ENCODE measurements around the gene COPS6. TPM values are rescaled to one million over a fixed set of nuclear protein-coding genes. Genes with fewer than 3 reads are reported as not detected.

COPS6 gene
- total and polyA plus RNA-seq, 2 of the 4 experiments (the other 2 are of a cell fraction) = 185 to 325 TPM

DNA sequence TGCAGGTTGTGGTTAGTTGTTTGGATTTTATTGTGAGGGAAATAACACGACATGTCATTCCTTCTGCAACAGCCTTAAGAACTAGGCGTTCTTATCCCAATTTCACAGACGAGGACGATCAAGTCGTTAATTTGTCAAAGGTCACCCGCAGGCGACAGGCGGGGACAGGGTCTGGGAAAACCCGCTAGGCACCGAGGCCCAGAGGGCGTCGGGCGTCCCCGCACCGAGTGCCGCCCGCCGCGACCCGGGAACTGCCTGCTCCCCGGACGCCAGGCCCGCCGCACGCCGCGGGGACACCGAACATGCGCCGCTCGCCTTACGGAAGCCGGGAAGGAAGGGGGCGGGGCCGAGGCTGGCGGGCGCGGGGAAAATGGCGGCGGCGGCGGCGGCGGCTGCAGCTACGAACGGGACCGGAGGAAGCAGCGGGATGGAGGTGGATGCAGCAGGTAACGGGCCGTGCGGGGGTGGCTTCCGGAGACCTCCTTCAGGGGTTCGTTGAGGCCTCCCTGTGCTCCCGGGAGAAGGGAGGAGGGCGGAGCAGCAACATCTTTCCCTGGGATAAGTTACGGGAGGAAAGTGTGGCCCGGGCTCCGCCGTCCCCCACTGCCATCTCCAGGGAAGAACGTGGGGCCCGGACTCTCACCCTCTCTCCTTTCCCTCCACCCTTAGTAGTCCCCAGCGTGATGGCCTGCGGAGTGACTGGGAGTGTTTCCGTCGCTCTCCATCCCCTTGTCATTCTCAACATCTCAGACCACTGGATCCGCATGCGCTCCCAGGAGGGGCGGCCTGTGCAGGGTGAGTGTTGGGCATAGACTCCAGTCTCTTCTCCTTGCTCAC lies at the start of gene COPS6 (continued):
- TF ChIP-seq RCOR1 (IDR thresholded peaks at IDR 0.05; ENCODE audit: insufficient replicate concordance, low read length) (no peak), RAD21 (IDR thresholded peaks at IDR 0.05; ENCODE audit: low read length) (no peak)
- TF ChIP-seq, protein P1, sequence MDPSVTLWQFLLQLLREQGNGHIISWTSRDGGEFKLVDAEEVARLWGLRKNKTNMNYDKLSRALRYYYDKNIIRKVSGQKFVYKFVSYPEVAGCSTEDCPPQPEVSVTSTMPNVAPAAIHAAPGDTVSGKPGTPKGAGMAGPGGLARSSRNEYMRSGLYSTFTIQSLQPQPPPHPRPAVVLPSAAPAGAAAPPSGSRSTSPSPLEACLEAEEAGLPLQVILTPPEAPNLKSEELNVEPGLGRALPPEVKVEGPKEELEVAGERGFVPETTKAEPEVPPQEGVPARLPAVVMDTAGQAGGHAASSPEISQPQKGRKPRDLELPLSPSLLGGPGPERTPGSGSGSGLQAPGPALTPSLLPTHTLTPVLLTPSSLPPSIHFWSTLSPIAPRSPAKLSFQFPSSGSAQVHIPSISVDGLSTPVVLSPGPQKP (IDR thresholded peaks at IDR 0.05; ENCODE audit: borderline replicate concordance, low read depth, low read length) = no peak

DNA sequence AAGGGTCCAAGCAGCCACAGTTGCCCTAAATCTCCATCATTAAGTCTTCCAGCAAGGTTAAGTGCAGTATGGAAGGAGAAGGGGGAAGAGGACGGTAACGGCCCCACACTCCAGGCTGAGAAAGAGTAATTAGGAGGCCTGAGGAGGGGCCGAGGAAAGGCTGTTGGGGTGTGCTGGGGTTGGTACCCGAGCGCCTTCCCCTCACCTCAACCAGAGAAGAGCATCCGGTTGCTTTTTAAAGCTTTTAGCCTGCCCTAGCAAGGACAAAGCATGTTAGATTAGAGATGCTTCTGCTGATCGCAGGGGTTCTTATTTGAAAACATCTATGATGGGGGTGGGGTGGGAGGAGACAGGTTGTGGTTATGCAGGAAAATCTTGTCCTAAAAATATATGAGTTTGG lies 48.2 kb upstream of the COPS6 start:
- H3K14ac ChIP-seq (replicated peaks; ENCODE audit: low read depth, low read length) = peak overlapping the region; percentile 28; the same call in 1 of the 2 replicates
- H3K9me3 ChIP-seq (ENCODE audit: control insufficient read depth, insufficient read depth, low read length) = no peaks in the 10 kb centered on the region
- no peak for ATAC-seq (ENCODE audit: low read depth)
- BruUV-seq (replicated peaks) = no TSS peak
- intact Hi-C loops (cut with micrococcal nuclease) = no loop called here
- no peak overlapping the region for H3K4me3 ChIP-seq (ENCODE audit: insufficient read depth, low read depth, low read length)
- H3K4ac ChIP-seq (ENCODE audit: low read depth, low read length) = no peak overlapping the region
- H3K56ac ChIP-seq (ENCODE audit: extremely low read depth, insufficient read depth, low read length) = no peak overlapping the region
- H3K79me1 ChIP-seq (ENCODE audit: low read depth in 1 of 2, low read length in 2 of 2) = peaks cover 20 to 35% of the 10 kb centered on the region in 2 experiments
- no peak for DNase-seq
- no peaks in the 10 kb centered on the region for H3K27me3 ChIP-seq (ENCODE audit: control insufficient read depth, insufficient read depth, low read length)
- no peak overlapping the region for H3K27ac ChIP-seq (ENCODE audit: insufficient read depth, low read length)
- H2BK20ac ChIP-seq (ENCODE audit: low read depth, low read length) = no peak overlapping the region
- H2AK9ac ChIP-seq (replicated peaks; ENCODE audit: low read depth, low read length, poor library complexity) = no peak overlapping the region
- CTCF ChIA-PET = interaction anchor here (0.7 kb wide), 1 partner anchor 13 kb away, joined by 5 read pairs; no protein-coding TSS in a partner anchor
- H4K20me1 ChIP-seq (ENCODE audit: insufficient read depth, low read length) = peaks cover 2% of the 10 kb centered on the region; the same call in 1 of the 2 replicates
- in situ Hi-C loops (cut with MboI; ENCODE audit: low sequenced_read_pairs) = no loop called here
- H3K9me1 ChIP-seq (ENCODE audit: insufficient read depth, low read length) = peaks cover 9% of the 10 kb centered on the region
- peaks cover 13% of the 10 kb centered on the region for H3K4me1 ChIP-seq (ENCODE audit: control insufficient read depth, insufficient read depth, low read length)
- no peak overlapping the region for H2AK5ac ChIP-seq (ENCODE audit: low read depth, low read length)
- 0 out of 2 replicates have a peak overlapping the region, but pooled peaks have one; percentile 33 for H2BK120ac ChIP-seq (ENCODE audit: low read depth, low read length)
- no peak for TF ChIP-seq RCOR1 (IDR thresholded peaks at IDR 0.05; ENCODE audit: insufficient replicate concordance, low read length)
- no peak overlapping the region for H3K4me2 ChIP-seq (ENCODE audit: low read depth, low read length)
- dilution Hi-C loops (cut with HindIII; ENCODE audit: low sequenced_read_pairs, unreplicated experiment) = no loop called here
- H3K23ac ChIP-seq (ENCODE audit: low read depth, low read length) = no peak overlapping the region
- peak overlapping the region in 1 of 2 experiments; percentile 0; a peak in 1 of 4 replicates for H4K8ac ChIP-seq (ENCODE audit: low read depth in 2 of 2, low read length in 2 of 2)
- no peak overlapping the region for H4K5ac ChIP-seq (ENCODE audit: low read depth, low read length)
- no peak overlapping the region for H2AFZ ChIP-seq (replicated peaks; ENCODE audit: low read length, poor library complexity)
- H3K36me3 ChIP-seq (ENCODE audit: control insufficient read depth, insufficient read depth, low read length) = peaks cover 7% of the 10 kb centered on the region
- POLR2A ChIA-PET (ENCODE audit: unreplicated experiment) = no interaction called here
- 67% methylated on average over 1 of the region's 7 CpGs; no CpG with 5 or more reads in 1 of the 2 experiments for WGBS, 2 experiments (ENCODE audit: extremely low coverage in 2 of 2, insufficient read length in 1 of 2)
- no peak overlapping the region for H2BK5ac ChIP-seq (ENCODE audit: low read depth, low read length, poor library complexity, severe bottlenecking)
- H2BK15ac ChIP-seq (ENCODE audit: low read depth, low read length) = no peak overlapping the region
- no peak overlapping the region for H3K18ac ChIP-seq (ENCODE audit: low read depth, low read length)
- H3K9ac ChIP-seq (ENCODE audit: low read depth, low read length) = no peak overlapping the region
- H4K91ac ChIP-seq (ENCODE audit: insufficient read depth, low read depth, low read length) = no peak overlapping the region
